ENCODE results near the gene PIP5K1B.

The PIP5K1B gene

DNA sequence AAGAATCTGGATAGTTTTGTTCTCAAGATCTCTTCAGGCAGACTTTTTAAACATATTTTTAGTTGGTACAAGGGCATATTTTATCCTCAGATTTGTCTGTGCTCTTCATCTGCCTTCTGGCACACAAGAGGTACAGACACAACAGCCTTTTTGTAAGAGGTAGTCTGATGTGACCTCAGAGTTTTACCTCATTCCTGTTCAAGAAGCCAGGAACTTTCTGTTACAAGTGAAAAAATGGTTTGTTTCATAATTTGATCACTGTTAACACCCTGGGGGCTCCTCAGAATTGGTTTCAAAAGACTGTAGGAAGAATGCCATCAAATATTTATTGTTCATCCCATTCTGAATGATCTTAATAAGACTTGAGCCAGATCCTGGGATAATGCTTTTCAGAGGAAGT is 172.2 kb downstream of the PIP5K1B start:
- Histone ChIP-seq H3K27ac (no peak overlapping the region), H3K9ac (ENCODE audit: insufficient read length) (no peak overlapping the region)

DNA sequence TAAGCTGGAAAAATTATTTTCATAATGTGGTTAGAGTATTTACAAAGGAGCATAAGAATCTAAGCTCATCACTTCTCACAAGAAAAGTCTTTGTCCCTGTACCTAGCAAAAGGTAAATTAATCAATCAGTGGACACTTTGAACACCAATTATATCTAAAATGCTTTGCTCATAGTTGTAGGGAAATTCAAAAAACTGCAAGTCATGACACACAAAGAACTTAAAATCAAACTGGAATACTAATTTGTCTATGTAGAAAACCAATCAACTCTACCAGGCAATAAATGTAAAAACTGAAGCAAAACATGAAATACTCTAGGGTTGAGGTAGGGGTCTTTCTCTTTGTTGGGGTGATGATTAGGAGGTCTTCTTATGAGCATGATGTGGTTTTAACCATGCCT is 173.4 kb downstream of the PIP5K1B start:
- TF ChIP-seq FOXP2 (optimal IDR thresholded peaks at IDR 0.05; ENCODE audit: control extremely low read depth, extremely low read length, insufficient read depth) (no peak), POLR2AphosphoS5 (IDR thresholded peaks at IDR 0.05; ENCODE audit: borderline replicate concordance, low read depth, low read length) (no peak), EZH2 (IDR thresholded peaks at IDR 0.05) (no peak)
- DNase-seq (ENCODE audit: low read depth, low spot score) = no peak
- Histone ChIP-seq H3K36me3 (ENCODE audit: insufficient read depth, low read length) (no peaks in the 10 kb centered on the region), H3K9ac (ENCODE audit: insufficient read length) (no peak overlapping the region), H3K9me3 (ENCODE audit: low read depth, low read length) (no peaks in the 10 kb centered on the region), H3K4me3 (no peak overlapping the region), H3K27ac (no peak overlapping the region)

More for the DNA sequence above, 172.2 kb downstream of the PIP5K1B start:
- TF ChIP-seq POLR2AphosphoS5 (IDR thresholded peaks at IDR 0.05; ENCODE audit: borderline replicate concordance, low read depth, low read length) (no peak), FOXP2 (optimal IDR thresholded peaks at IDR 0.05; ENCODE audit: control extremely low read depth, extremely low read length, insufficient read depth) (no peak), EZH2 (IDR thresholded peaks at IDR 0.05) (no peak)
- Histone ChIP-seq H3K9me3 (ENCODE audit: low read depth, low read length) (no peaks in the 10 kb centered on the region), H3K4me3 (no peak overlapping the region), H3K36me3 (ENCODE audit: insufficient read depth, low read length) (no peaks in the 10 kb centered on the region)
- DNase-seq (ENCODE audit: low read depth, low spot score) = no peak

DNA sequence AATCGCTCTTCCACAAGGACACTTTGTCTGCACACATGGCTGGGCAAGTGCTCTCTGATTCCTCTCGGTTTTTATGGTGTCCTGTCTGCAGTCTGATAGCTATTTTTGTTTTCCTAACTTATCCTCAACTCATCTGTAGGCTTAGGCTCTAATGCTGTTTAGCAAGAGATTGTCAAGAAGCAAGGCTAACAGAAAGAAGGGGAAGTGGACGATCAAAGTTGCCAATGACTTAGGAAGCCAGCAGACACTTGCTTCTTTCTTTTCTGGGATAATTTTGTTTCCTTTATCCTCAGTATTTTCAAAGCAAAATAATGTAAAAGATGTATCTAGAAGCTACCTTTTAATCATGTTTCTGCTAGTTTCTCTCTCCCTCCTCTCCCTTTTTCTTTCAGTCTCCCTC is 178.2 kb downstream of the PIP5K1B start:
- Histone ChIP-seq H3K9me3 (ENCODE audit: low read depth, low read length) (no peaks in the 10 kb centered on the region), H3K27ac (no peak overlapping the region), H3K36me3 (ENCODE audit: insufficient read depth, low read length) (no peaks in the 10 kb centered on the region), H3K4me3 (no peak overlapping the region), H3K9ac (ENCODE audit: insufficient read length) (no peak overlapping the region)
- no peak for DNase-seq (ENCODE audit: low read depth, low spot score)
- TF ChIP-seq FOXP2 (optimal IDR thresholded peaks at IDR 0.05; ENCODE audit: control extremely low read depth, extremely low read length, insufficient read depth) = no peak
- no peak for TF ChIP-seq EZH2 (IDR thresholded peaks at IDR 0.05)
- no peak for TF ChIP-seq POLR2AphosphoS5 (IDR thresholded peaks at IDR 0.05; ENCODE audit: borderline replicate concordance, low read depth, low read length)

DNA sequence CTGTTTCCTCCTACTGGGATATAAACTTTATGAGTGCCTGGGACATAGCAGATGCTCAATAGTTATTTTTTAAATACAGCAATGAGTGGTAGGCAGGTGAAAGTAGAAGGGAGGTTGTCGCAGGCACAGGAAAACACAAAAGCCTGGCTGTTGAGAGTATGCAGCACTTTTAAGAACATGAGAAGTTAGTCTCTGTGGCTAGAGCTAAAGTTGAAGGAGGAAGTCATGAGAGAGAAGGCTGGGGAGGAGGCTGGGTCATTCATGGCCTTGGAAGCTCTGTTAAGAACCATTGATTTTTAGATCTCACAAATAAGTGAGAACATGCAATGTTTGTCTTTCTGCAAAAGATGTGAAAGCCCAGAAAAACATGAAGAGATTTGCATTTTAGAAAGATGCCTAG is 182.2 kb downstream of the PIP5K1B start:
- DNase-seq (ENCODE audit: low read depth, low spot score) = no peak
- H3K9ac ChIP-seq (ENCODE audit: insufficient read length) = no peak overlapping the region
- no peak overlapping the region for H3K4me3 ChIP-seq
- no peaks in the 10 kb centered on the region for H3K36me3 ChIP-seq (ENCODE audit: insufficient read depth, low read length)
- TF ChIP-seq EZH2 (IDR thresholded peaks at IDR 0.05) (no peak), FOXP2 (optimal IDR thresholded peaks at IDR 0.05; ENCODE audit: control extremely low read depth, extremely low read length, insufficient read depth) (no peak), POLR2AphosphoS5 (IDR thresholded peaks at IDR 0.05; ENCODE audit: borderline replicate concordance, low read depth, low read length) (no peak)
- no peaks in the 10 kb centered on the region for H3K9me3 ChIP-seq (ENCODE audit: low read depth, low read length)
- no peak overlapping the region for H3K27ac ChIP-seq

DNA sequence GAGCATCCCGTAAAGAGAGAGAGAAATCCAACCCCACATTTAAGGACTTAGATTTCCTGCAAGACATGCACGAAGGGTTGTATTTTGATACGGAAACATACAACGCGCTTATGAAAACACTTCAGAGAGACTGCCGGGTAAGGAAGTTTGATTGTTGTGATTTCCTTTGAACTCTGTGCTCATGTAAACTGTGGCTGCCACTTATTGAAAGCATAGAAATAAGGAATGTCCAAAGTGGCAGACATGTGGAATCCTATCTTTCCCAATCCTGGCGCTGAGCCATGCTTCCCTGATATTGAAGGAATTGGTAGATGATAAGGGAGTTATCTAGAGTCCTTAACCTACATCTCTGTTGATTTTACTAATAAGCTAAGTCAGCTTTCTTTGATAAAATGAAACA is 189.5 kb downstream of the PIP5K1B start:
- Histone ChIP-seq H3K27ac (no peak overlapping the region), H3K9ac (ENCODE audit: insufficient read length) (no peak overlapping the region), H3K4me3 (no peak overlapping the region), H3K36me3 (ENCODE audit: insufficient read depth, low read length) (no peaks in the 10 kb centered on the region), H3K9me3 (ENCODE audit: low read depth, low read length) (no peaks in the 10 kb centered on the region)
- no peak for TF ChIP-seq EZH2 (IDR thresholded peaks at IDR 0.05)
- TF ChIP-seq POLR2AphosphoS5 (IDR thresholded peaks at IDR 0.05; ENCODE audit: borderline replicate concordance, low read depth, low read length) = no peak
- no peak for TF ChIP-seq FOXP2 (optimal IDR thresholded peaks at IDR 0.05; ENCODE audit: control extremely low read depth, extremely low read length, insufficient read depth)
- DNase-seq (ENCODE audit: low read depth, low spot score) = no peak

DNA sequence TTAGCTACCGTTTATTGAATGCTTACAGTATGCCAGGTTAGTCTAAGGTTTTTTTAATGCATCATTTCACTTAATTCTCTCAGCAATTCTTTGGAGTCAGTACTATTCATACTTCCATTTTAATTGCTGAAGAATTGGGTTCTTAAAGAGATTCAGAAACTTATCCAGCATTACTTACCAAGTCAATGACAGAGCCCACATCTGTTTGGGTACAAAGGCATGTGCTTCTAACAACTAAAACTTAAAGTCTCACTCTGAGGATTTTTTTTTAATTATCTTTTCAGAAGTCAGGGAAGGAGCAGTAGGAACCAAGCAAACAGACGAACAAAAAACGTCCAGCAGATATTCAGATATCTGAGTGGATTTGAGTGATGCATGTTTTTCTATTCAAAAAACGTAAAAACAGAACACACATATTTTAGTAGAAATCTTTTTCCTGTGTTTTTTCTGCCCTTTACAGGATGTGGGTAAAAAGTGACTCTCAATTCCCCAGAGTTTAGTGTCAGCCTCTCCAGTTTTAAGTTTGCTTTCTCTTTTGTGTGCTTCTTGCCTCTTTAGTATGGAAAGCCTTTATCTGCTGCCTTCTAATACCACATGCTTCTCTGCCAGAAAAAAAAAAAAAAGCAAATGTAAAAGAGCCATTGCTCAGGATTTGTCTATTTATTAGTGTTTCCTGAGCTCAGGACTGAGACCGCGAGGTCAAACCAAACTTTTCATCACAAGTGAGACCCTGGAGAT is 190.9 kb downstream of the PIP5K1B start:
- Histone ChIP-seq H3K9ac (ENCODE audit: insufficient read length) (no peak overlapping the region), H3K27ac (no peak overlapping the region), H3K4me3 (no peak overlapping the region), H3K9me3 (ENCODE audit: low read depth, low read length) (no peaks in the 10 kb centered on the region), H3K36me3 (ENCODE audit: insufficient read depth, low read length) (no peaks in the 10 kb centered on the region)
- no peak for TF ChIP-seq EZH2 (IDR thresholded peaks at IDR 0.05)
- TF ChIP-seq FOXP2 (optimal IDR thresholded peaks at IDR 0.05; ENCODE audit: control extremely low read depth, extremely low read length, insufficient read depth) = no peak
- TF ChIP-seq POLR2AphosphoS5 (IDR thresholded peaks at IDR 0.05; ENCODE audit: borderline replicate concordance, low read depth, low read length) = no peak
- DNase-seq (ENCODE audit: low read depth, low spot score) = no peak

DNA sequence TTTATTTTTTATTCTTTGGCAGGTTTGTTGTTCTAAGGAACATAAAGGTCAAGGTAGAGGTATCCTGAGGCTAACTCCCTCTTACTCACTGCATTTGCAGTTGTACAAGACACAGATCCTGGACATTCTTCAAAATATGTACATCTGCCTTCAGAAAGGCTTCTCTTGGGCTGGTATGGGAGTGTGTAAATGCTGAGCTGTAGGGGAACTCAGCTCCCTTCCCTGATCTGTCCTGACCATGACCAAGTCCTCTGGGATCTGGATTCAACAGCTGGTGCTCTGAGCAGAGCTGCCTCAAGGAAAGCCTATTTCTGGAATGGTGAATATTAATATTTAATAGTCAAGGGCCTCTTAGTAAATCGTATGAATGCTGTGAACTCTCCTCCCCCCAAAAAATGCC is 191.4 kb downstream of the PIP5K1B start:
- no peaks in the 10 kb centered on the region for H3K9me3 ChIP-seq (ENCODE audit: low read depth, low read length)
- TF ChIP-seq EZH2 (IDR thresholded peaks at IDR 0.05) (no peak), POLR2AphosphoS5 (IDR thresholded peaks at IDR 0.05; ENCODE audit: borderline replicate concordance, low read depth, low read length) (no peak), FOXP2 (optimal IDR thresholded peaks at IDR 0.05; ENCODE audit: control extremely low read depth, extremely low read length, insufficient read depth) (no peak)
- no peaks in the 10 kb centered on the region for H3K36me3 ChIP-seq (ENCODE audit: insufficient read depth, low read length)
- no peak overlapping the region for H3K27ac ChIP-seq
- no peak overlapping the region for H3K4me3 ChIP-seq
- H3K9ac ChIP-seq (ENCODE audit: insufficient read length) = no peak overlapping the region
- no peak for DNase-seq (ENCODE audit: low read depth, low spot score)

DNA sequence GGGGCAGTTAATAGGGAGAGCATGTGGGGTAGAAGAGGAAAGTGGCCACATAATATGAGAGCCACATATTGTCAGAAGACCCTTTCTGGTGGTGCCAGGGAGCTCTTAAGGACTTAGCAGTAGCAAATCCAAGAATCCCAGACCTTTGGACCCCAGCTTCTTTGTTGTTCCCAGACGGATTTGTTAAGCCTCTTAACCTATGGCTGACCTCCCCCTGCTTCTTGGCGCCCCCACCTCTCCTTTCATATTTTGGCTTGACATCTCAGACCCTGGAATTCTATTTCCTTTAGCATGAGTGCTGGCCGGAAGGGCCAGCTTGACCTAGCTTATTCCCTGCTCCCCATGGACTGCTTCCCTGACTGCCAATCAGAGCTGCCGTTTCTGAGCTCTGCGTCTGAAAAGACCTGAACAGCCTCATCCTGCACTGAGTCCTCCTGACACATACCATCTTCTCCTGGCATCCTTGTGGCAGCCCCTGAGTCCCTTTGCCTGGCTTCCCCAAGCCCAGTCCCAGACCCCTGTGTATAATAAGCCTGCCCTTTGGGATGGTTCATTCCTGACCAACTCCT is 192.6 kb downstream of the PIP5K1B start:
- H3K27ac ChIP-seq = no peak overlapping the region
- no peaks in the 10 kb centered on the region for H3K36me3 ChIP-seq (ENCODE audit: insufficient read depth, low read length)
- no peak for DNase-seq (ENCODE audit: low read depth, low spot score)
- no peak overlapping the region for H3K4me3 ChIP-seq
- no peaks in the 10 kb centered on the region for H3K9me3 ChIP-seq (ENCODE audit: low read depth, low read length)
- no peak overlapping the region for H3K9ac ChIP-seq (ENCODE audit: insufficient read length)
- TF ChIP-seq FOXP2 (optimal IDR thresholded peaks at IDR 0.05; ENCODE audit: control extremely low read depth, extremely low read length, insufficient read depth) (no peak), POLR2AphosphoS5 (IDR thresholded peaks at IDR 0.05; ENCODE audit: borderline replicate concordance, low read depth, low read length) (no peak), EZH2 (IDR thresholded peaks at IDR 0.05) (no peak)
